ENCODE results near the gene ID1.
A peak's percentile ranks its signal among the peaks of the same experiment; 100 is the strongest.
"Not testable (repeated sequence)": the region's sequence is repeated elsewhere in the genome, so short reads cannot be mapped to it uniquely, and the experiment has no call there.

ID1 gene

GRCh38 chr20:31587545-31588389 lies 17.3 kb upstream of the ID1 start:
- no peak overlapping the region for H3K27ac Mint-ChIP-seq
- no peaks in the 10 kb centered on the region for H3K9me3 Mint-ChIP-seq
- peak overlapping the region; percentile 77 for H3K4me3 Mint-ChIP-seq
- peaks cover 25% of the 10 kb centered on the region for H3K27me3 Mint-ChIP-seq
- H3K36me3 Mint-ChIP-seq (ENCODE audit: low read depth) = no peaks in the 10 kb centered on the region
- H3K4me1 Mint-ChIP-seq (ENCODE audit: low read depth) = peaks cover 7% of the 10 kb centered on the region

GRCh38 chr20:31590717-31591225 lies 14.3 kb upstream of the ID1 start:
- Mint-ChIP-seq H3K4me3 (no peak overlapping the region), H3K36me3 (ENCODE audit: low read depth) (no peaks in the 10 kb centered on the region), H3K9me3 (no peaks in the 10 kb centered on the region), H3K4me1 (ENCODE audit: low read depth) (peaks cover 18% of the 10 kb centered on the region), H3K27ac (no peak overlapping the region), H3K27me3 (peaks cover 20% of the 10 kb centered on the region)

- Mint-ChIP-seq H3K9me3 (no peaks in the 10 kb centered on the region), H3K27me3 (peaks cover 8% of the 10 kb centered on the region), H3K4me1 (ENCODE audit: low read depth) (peaks cover 13% of the 10 kb centered on the region), H3K36me3 (ENCODE audit: low read depth) (no peaks in the 10 kb centered on the region), H3K27ac (no peak overlapping the region), H3K4me3 (no peak overlapping the region)
Measured at GRCh38 chr20:31593221-31594001, 11.7 kb upstream of the ID1 start.

GRCh38 chr20:31594002-31594557 lies 11.0 kb upstream of the ID1 start:
- Mint-ChIP-seq H3K4me1 (ENCODE audit: low read depth) (peaks cover 12% of the 10 kb centered on the region), H3K27me3 (peaks cover under 1% of the 10 kb centered on the region), H3K36me3 (ENCODE audit: low read depth) (no peaks in the 10 kb centered on the region), H3K9me3 (no peaks in the 10 kb centered on the region), H3K27ac (peak overlapping the region; percentile 53), H3K4me3 (no peak overlapping the region)

- Mint-ChIP-seq H3K36me3 (ENCODE audit: low read depth) (no peaks in the 10 kb centered on the region), H3K27ac (peak overlapping the region; percentile 53), H3K27me3 (no peaks in the 10 kb centered on the region), H3K9me3 (no peaks in the 10 kb centered on the region), H3K4me3 (no peak overlapping the region), H3K4me1 (ENCODE audit: low read depth) (peaks cover 12% of the 10 kb centered on the region)
Measured at GRCh38 chr20:31594558-31595379, 10.3 kb upstream of the ID1 start.

GRCh38 chr20:31595380-31595653 lies 9.8 kb upstream of the ID1 start:
- Mint-ChIP-seq H3K27ac (no peak overlapping the region), H3K9me3 (no peaks in the 10 kb centered on the region), H3K4me1 (ENCODE audit: low read depth) (peaks cover 12% of the 10 kb centered on the region), H3K27me3 (no peaks in the 10 kb centered on the region), H3K36me3 (ENCODE audit: low read depth) (no peaks in the 10 kb centered on the region), H3K4me3 (no peak overlapping the region)

GRCh38 chr20:31595654-31596411 lies 9.3 kb upstream of the ID1 start:
- H3K4me1 Mint-ChIP-seq (ENCODE audit: low read depth) = peaks cover 12% of the 10 kb centered on the region
- no peak overlapping the region for H3K27ac Mint-ChIP-seq
- no peaks in the 10 kb centered on the region for H3K36me3 Mint-ChIP-seq (ENCODE audit: low read depth)
- no peaks in the 10 kb centered on the region for H3K9me3 Mint-ChIP-seq
- H3K4me3 Mint-ChIP-seq = no peak overlapping the region
- H3K27me3 Mint-ChIP-seq = no peaks in the 10 kb centered on the region

GRCh38 chr20:31596412-31596715 lies 8.7 kb upstream of the ID1 start:
- H3K4me1 Mint-ChIP-seq (ENCODE audit: low read depth) = peaks cover 12% of the 10 kb centered on the region
- H3K4me3 Mint-ChIP-seq; H3K9me3 Mint-ChIP-seq; H3K27ac Mint-ChIP-seq; H3K27me3 Mint-ChIP-seq; H3K36me3 Mint-ChIP-seq (ENCODE audit: low read depth): not testable (repeated sequence)

GRCh38 chr20:31596831-31597480 lies 8.1 kb upstream of the ID1 start:
- Mint-ChIP-seq H3K27me3 (no peaks in the 10 kb centered on the region), H3K9me3 (no peaks in the 10 kb centered on the region), H3K4me1 (ENCODE audit: low read depth) (peaks cover 12% of the 10 kb centered on the region), H3K4me3 (no peak overlapping the region), H3K36me3 (ENCODE audit: low read depth) (no peaks in the 10 kb centered on the region), H3K27ac (no peak overlapping the region)

GRCh38 chr20:31597481-31597855 lies 7.6 kb upstream of the ID1 start:
- H3K4me3 Mint-ChIP-seq = no peak overlapping the region
- H3K4me1 Mint-ChIP-seq (ENCODE audit: low read depth) = peaks cover 13% of the 10 kb centered on the region
- H3K27ac Mint-ChIP-seq = no peak overlapping the region
- H3K27me3 Mint-ChIP-seq = peaks cover 1% of the 10 kb centered on the region
- H3K36me3 Mint-ChIP-seq (ENCODE audit: low read depth) = no peaks in the 10 kb centered on the region
- no peaks in the 10 kb centered on the region for H3K9me3 Mint-ChIP-seq

- no peaks in the 10 kb centered on the region for H3K36me3 Mint-ChIP-seq (ENCODE audit: low read depth)
- H3K27ac Mint-ChIP-seq = no peak overlapping the region
- H3K27me3 Mint-ChIP-seq = peaks cover 35% of the 10 kb centered on the region
- H3K9me3 Mint-ChIP-seq = no peaks in the 10 kb centered on the region
- H3K4me3 Mint-ChIP-seq = no peak overlapping the region
- H3K4me1 Mint-ChIP-seq (ENCODE audit: low read depth) = peaks cover 38% of the 10 kb centered on the region
Measured at GRCh38 chr20:31602431-31602778, 2.7 kb upstream of the ID1 start.

GRCh38 chr20:31602779-31603441 lies 2.2 kb upstream of the ID1 start:
- Mint-ChIP-seq H3K36me3 (ENCODE audit: low read depth) (no peaks in the 10 kb centered on the region), H3K4me1 (ENCODE audit: low read depth) (peaks cover 38% of the 10 kb centered on the region), H3K27ac (no peak overlapping the region), H3K4me3 (no peak overlapping the region), H3K27me3 (peaks cover 40% of the 10 kb centered on the region), H3K9me3 (no peaks in the 10 kb centered on the region)

- no peaks in the 10 kb centered on the region for H3K9me3 Mint-ChIP-seq
- peaks cover 46% of the 10 kb centered on the region for H3K27me3 Mint-ChIP-seq
- peak overlapping the region; percentile 91 for H3K4me3 Mint-ChIP-seq
- H3K36me3 Mint-ChIP-seq (ENCODE audit: low read depth) = no peaks in the 10 kb centered on the region
- no peak overlapping the region for H3K27ac Mint-ChIP-seq
- peaks cover 38% of the 10 kb centered on the region for H3K4me1 Mint-ChIP-seq (ENCODE audit: low read depth)
Measured at GRCh38 chr20:31603822-31604566, 1.1 kb upstream of the ID1 start.
